WTC11 (cell line): ENCODE data around the gene CDH19.
A peak's percentile ranks its signal among the peaks of the same experiment; 100 is the strongest.

ENCODE experiments used
- ATF2 ChIP-seq: sonication (generic); formaldehyde crosslinking; IDR thresholded peaks from 2 replicates; pipeline ENCODE4 v1.8.1; 2022; ENCODE audit warnings: low read depth, missing genetic modification reagents, borderline replicate concordance
- CBFB ChIP-seq: sonication (generic); formaldehyde crosslinking; IDR thresholded peaks from 2 replicates; pipeline ENCODE4 v1.8.1; 2022; ENCODE audit warnings: mild to moderate bottlenecking, low read depth, missing genetic modification reagents
- CTCF ChIP-seq: fragments of 200-600 bp; IDR thresholded peaks from 2 replicates; pipeline ENCODE4 v1.8.0; 2022; ENCODE audit warnings: antibody characterized with exemption
- GABPB1 ChIP-seq: sonication (generic); formaldehyde crosslinking; IDR thresholded peaks from 2 replicates; pipeline ENCODE4 v1.8.1; 2023; ENCODE audit warnings: mild to moderate bottlenecking, missing genetic modification reagents
- IRF2 ChIP-seq: sonication (generic); formaldehyde crosslinking; IDR thresholded peaks from 2 replicates; pipeline ENCODE4 v1.8.0; 2022; ENCODE audit warnings: low read depth, missing genetic modification reagents, borderline replicate concordance
- SMAD3 ChIP-seq: sonication (generic); formaldehyde crosslinking; IDR thresholded peaks from 2 replicates; pipeline ENCODE4 v1.8.0; 2022; ENCODE audit warnings: missing genetic modification reagents, mild to moderate bottlenecking, borderline replicate concordance
- SP1 ChIP-seq: sonication (generic); formaldehyde crosslinking; conservative IDR thresholded peaks from 2 replicates; pipeline ENCODE4 v1.8.1; 2022; ENCODE audit warnings: missing genetic modification reagents
- USF1 ChIP-seq: sonication (generic); formaldehyde crosslinking; IDR thresholded peaks from 2 replicates; pipeline ENCODE4 v1.8.0; 2022; ENCODE audit warnings: mild to moderate bottlenecking, missing genetic modification reagents
- USF2 ChIP-seq: sonication (generic); formaldehyde crosslinking; IDR thresholded peaks from 2 replicates; pipeline ENCODE4 v1.8.1; 2023; ENCODE audit warnings: mild to moderate bottlenecking, missing genetic modification reagents, moderate library complexity
- ZBTB21 ChIP-seq: sonication (generic); formaldehyde crosslinking; IDR thresholded peaks from 2 replicates; pipeline ENCODE4 v1.8.1; 2023; ENCODE audit warnings: mild to moderate bottlenecking, missing genetic modification reagents, borderline replicate concordance
- ZBTB43 ChIP-seq: sonication (generic); formaldehyde crosslinking; IDR thresholded peaks from 2 replicates; pipeline ENCODE4 v1.8.1; 2023; ENCODE audit warnings: mild to moderate bottlenecking, missing genetic modification reagents
- ZSCAN18 ChIP-seq: fragments of 250-450 bp; sonication (Bioruptor Pico); IDR thresholded peaks from 2 replicates; pipeline ENCODE4 v2.1.2; 2022; ENCODE audit warnings: mild to moderate bottlenecking, moderate library complexity

- peak; percentile 40; the same call in 1 of the 2 replicates for TF ChIP-seq CTCF
- TF ChIP-seq SMAD3 (CRISPR knock-in tag) = no peak
- TF ChIP-seq USF2 (CRISPR knock-in tag) = no peak
- no peak for TF ChIP-seq ZBTB21 (CRISPR knock-in tag)
- no peak for TF ChIP-seq ZSCAN18 (CRISPR knock-in tag)
- no peak for TF ChIP-seq GABPB1
- no peak for TF ChIP-seq ATF2
- TF ChIP-seq CBFB = no peak
- TF ChIP-seq ZBTB43 (CRISPR knock-in tag) = no peak
- TF ChIP-seq IRF2 = no peak
- no peak for TF ChIP-seq SP1 (CRISPR knock-in tag)
- TF ChIP-seq USF1 (CRISPR knock-in tag) = no peak
Observed at GRCh38 chr18:66495844-66496243, 108.0 kb downstream of the CDH19 start.
